NCI-H345 treated with DMSO at 0.1 percent for 48 hours (cell line): Measurements from ENCODE around the gene ATP5F1E.

Experiments
- DNase-seq: peaks from one replicate; lab custom pipeline; 2025; ENCODE audit not compliant: unreplicated experiment; lab: John Stamatoyannopoulos, UW

The ATP5F1E gene

DNA sequence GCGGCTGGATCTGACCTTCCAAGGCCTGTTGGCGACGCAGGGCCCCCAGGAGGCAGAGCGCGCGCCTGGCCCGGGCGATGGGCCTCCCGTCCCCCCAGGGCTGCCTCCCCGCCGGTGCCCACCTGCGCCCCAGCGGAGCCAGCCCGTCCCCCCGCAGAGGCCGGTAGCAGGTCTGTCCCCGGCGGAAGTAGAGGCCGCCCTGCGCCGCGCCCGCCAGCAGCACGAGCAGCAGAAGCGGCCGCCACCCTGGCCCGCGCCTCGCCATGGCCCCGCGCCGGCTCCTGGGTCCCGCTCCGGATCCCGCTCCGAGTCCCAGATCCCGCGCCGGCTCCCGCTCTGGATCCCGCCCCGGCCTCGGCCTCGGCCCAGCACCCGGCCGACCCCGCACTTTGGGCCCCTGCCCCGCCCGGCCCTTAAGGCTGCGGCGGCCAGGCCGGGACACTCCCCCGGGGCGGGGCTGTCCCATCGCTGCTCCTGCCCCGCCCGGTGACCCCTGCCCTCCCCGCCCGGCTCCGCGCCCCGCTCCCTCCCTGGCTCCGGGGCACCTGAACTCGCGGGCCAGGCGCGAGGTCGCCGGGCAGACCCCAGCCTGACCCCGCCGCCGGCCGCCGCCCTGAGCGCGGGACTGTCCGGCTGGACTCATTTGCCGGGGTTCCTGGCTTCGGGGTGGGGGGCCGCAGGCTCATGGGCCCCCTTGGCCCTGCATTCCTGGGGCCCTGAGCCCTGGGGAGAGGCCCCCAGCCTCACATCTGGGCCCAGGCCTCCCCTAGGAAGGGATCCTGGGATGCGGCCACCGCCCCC lies 25.1 kb downstream of the ATP5F1E start, which contains the start of gene CTSZ:
Gene CTSZ, minus strand, starts transcription at position 391 of the 801 bp plus-strand sequence. Its CDS starts 126 bp downstream, at position 265.
- no peak for DNase-seq

DNA sequence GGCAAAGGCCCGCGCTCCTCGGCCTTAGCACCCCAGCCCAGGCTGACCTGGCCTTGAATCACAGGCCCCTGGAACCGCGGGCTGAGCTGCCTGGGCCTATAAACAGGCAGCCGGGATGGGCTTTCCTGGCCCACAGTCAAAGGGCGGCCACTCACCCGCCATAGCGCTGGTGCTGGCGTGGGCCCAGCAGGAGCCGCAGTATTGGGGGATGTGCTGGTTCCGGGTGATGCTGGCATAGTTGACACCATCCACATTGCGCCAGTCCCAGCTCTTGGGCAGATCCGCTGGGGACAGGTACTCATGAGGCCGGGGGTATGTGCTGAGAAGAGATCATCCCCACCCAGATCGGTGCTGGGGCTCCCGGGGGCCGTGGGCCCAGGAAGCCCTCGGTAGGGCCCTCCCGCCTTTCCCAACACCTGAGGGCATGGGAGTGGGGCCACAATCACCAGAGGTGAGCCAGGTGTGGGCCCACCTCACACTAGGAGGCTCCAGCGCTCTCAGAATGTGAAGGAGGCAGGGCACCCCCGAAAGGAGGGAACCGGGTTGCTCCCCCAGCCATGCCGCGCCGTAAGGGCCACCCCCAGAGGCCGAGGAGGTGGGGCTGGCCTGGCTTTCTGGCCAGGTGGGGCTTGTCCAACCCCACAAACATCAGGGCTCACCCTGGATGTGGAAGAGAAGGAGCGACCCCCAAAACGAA lies 25.8 kb downstream of the ATP5F1E start:
- DNase-seq: no peak

DNA sequence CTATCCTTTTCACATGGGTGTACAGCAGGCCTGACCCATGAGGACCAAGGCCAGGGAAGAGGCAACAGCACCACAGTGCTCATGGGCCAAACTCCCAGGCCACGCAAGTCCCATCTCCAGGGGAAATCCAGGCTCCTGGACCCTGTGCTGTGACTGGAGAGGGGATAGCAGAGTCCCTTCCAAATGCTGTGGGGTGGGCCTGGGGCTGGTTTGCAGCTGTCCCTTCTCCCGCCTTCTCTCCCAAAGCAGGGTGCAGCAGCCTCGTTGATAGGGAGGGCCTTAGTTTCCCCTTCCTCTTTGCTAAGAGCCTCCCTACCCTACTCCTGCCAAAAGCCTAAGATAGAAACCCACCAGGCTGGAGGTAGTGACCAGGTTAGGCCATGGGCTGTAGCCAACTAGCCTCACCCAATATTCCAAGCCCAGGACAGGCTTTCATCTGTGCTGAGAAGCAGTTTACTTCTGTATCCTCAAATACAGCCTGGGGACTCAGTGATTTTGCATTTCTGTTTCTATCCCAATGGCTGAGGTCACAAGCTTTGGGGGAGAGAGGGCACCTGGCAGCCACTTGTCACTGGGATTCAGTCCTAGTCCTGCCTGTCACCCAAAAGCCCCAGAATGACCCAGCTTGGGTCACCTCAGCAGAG lies 26.5 kb downstream of the ATP5F1E start:
- no peak for DNase-seq

DNA sequence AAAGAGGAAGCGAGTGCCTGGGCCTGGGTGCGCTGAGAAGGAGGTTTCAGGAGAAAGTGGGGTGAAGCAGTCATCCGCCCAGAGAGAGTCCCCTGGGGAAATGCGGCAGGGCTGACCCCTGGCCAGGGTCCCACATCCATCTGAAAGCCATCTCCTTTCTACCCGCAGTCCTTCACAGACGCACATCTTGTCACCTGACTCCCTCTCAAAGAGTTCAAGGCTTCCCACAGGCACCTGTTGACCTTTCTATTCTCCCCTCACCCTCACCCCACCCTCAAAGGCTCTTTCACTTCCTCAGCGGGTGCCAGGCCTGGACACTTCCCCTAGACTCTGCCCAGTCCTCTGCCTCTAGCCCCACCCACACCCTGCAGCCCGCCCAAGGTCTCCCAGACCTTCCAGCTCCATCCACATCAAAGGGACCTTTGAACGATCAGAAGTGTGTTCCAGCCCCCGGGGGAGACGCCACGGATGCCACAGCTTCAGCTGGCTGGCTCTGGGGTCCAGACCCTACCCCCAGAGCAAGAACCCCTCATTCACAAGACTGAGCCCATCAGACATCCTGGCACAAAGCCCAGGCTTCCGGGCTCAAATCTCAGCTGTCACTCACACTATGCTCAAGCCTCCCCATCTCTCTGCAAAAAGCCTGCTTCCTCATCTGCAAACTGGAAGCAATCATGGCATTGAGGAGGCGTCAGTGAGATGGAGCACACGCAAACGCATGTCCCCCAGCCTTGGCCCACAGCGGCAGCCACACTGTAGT lies 27.2 kb downstream of the ATP5F1E start:
- no peak for DNase-seq

DNA sequence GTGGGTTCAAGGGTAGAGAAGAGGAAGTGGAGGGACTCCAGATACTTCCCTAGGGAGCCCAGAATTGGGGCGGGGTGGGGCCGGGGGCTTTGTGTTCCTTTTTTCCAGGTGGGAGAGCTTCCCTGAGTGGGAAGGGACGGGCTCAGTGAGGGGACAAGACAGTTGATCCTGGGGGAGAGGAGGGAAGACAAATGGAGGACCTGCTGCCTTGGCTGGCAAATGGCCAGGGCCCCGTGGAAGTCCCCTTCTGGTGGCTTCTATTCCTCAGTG lies 27.7 kb downstream of the ATP5F1E start:
- no peak for DNase-seq

DNA sequence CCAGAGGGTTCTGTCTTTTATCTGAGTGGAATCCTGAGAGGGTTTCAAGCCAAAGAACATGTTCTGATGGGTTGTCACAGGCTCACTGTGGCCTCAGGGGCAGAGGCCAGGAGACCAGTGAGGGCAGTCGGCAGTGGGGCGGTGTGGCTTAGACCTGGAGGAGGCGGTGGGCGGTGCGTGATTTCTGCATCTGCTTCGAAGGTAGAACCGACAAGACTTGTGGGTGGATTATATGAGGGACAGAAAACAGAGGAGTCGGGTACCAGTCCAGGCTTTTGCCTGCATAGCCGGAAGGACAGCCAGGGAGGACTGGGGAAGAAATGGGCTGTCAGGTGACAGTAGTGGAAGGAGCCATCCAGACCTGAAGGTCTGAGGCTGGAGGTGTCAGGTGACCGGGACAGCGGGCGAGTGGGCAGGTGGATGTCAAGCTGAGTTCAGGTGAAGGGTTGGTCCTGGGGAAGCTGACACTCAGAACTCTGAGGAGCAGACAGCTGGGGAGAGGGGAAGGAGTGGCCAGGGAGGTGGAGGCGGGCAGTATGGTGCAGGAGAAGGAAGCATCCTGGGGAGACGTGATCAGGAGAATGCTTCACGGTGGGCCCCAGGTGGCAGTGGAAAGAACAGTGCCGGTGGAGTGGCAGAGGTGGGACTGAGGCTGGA lies 28.2 kb downstream of the ATP5F1E start:
- no peak for DNase-seq

DNA sequence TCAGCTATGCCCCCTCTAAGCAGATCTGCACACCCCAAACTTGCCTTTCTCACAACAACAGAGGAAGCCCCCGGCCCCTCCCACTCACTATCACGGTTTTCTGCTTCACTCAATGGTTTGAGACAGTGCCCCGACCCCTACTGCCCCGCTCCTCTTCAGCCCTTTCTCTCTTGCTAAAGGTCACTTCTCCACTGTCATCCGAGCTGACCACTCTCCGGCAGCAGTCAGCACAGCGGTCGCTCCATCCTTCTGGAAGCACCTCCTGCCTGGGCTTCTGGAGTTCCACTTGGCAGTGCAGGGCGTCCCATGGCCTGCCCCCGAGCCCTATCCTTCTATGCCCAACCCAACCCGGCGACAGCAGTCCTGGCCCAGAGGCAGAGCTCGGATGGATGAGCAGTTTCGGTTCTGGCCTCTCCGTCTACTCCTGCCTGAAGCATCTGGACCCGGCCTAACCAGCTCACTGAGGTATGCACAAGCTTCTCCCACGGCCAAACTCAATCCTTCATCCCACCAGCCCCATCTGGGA lies 29.2 kb downstream of the ATP5F1E start:
- DNase-seq: no peak

DNA sequence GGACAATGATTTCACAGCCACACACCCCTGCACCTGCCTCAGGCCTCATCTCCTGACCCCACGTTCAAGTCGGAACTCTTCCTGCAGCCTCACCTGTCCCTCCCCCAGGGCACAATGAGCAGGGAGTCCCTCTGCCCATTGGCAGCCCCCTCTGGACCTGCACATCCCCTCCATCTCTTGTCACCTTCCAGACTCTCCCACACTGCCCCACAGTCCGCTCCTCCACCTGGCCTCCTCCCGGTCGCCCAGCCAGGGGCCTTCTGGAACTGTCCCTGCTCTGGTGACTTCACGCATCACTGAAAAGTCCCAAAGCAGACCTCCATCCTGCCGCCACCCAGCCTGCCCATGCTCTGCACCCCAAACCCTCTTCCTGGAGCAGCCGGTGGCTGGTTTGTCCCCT lies 29.7 kb downstream of the ATP5F1E start:
- DNase-seq: no peak

DNA sequence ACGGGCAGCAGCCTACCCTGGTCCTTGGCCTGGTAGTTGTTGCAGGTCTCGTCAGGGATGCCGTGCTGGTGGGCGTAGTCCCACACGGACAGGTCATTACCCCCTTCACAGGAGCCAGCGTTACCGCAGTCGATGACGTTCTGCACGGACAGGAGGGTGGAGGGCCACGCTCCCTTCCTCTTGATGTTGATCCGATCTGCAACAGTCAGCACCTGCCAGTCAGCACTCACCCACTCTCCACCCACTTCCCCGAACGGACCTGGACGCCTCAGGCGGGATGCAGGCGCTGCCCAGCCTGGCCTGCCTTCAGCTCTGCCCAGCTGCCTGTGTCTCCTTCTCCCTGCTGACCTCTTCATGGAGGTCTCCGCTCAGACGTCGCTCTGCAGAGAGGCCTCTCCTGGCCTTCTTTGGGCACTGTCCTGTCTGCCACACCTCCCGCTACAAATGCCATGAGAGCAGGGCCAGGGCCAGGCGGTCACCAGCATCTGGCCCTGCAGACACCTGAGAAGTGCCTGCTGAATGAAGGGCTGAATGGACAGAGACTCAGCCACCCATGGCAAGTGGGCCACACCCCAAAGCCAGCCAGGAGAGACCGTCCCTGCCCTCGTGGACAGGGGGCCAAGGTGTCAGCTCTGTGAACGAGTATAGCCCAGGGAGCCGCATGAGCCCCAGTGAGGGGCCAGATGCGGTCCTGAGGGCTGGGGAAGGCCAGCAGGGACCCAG lies 30.5 kb downstream of the ATP5F1E start:
- DNase-seq: no peak

DNA sequence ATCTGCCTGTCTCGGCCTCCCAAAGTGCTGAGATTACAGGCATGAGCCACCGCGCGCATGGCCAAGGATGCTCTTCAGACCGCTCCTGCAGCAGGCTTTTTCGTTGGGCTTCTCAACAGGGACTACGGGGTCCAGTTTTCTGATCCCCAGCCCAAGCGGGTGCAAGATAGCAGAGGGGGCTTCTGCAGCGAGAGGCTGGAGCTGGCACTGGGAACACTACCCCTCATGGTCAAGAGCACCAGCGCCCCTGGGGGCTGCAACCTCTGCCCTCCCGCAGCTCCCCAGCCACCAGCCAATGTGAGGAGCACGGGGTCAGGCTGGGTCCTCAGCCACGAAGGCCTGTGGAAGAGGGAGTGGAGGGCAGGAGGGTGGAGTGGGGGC lies 31.1 kb downstream of the ATP5F1E start:
- DNase-seq: no peak

DNA sequence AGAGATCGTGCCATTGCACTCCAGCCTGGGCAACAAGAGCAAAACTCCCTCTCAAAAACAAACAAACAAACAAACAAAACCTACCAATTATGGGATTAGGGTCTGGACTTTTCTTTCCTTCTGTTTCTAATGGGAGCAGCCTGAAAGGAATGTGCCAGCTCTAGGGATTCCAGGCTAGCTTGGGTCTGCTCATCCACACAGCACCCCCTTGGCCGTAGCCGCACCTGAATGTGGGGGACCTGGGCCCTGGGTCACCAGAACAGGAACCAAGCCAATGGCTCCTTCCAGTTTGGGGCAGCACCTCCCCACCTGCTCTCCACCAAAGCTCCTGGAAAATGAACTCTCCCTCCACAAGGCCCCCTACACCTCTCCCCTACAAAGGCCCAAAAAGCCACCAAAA lies 31.8 kb downstream of the ATP5F1E start:
- DNase-seq: no peak

DNA sequence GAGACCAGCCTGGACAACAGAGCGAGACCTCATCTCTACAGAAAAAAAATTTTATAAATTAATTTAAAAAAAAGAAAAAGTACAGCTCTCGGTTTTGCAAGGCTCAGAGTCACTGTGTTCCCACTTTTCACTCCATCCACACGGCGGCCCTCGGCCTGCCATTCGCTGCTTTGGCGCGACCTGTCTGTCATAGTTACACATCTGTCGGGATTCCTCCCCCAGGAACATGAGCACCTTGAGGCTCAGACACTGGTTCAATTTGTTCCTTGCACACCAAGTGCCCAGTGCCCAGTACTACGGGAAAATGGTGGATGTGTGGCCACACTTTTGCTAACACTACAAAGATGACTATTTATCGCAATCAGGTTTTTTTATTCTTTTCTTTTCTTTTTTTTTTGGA lies 33.5 kb downstream of the ATP5F1E start:
- DNase-seq: no peak

DNA sequence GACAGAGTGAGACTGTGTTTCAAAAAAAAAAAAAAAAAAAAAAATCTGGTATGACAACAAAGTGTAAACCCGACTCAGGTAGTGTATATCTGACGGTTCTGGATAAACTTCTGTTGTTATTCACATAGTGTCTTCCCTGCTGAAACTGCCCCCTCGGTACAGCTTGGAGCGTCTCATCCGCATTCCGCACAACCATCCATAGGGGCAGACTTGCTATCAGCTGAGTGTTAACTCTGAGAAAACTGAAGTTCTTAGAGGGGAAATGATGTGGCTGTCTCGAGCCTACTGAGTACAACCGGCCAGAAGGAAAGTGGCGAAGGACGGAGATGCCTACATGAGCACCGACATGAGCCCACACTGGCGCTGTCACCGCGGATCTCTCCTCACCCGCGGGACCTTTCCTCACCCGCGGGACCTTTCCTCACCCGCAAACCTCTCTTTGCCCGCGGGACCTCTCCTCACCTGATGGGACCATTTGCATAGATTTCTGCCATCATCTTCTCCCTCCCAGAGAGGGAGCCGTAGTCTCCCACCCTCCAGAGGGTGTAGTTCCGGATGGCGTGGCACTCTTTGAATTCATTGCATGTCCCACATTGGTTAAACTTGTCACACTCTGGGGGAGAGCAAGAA lies 34.9 kb downstream of the ATP5F1E start:
- no peak for DNase-seq

DNA sequence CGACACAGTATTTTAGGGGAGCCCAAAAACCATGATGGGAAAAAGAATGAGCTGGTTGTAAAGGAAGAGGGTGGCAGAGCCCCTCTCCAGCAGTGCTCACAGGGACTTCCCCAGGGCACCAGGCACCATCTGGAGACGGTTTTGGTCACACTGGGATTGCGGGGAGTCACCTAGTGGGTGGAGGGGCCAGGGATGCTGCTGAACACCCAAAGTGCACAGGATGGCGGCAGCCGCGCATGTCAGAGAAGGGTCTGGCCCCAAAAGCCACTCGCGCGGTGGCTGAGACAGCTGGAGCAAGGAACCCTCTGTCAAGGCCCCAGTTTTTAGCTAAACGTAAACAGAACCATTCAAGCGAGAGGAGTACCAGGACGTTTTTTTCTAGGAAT lies 35.9 kb downstream of the ATP5F1E start:
- DNase-seq: no peak

DNA sequence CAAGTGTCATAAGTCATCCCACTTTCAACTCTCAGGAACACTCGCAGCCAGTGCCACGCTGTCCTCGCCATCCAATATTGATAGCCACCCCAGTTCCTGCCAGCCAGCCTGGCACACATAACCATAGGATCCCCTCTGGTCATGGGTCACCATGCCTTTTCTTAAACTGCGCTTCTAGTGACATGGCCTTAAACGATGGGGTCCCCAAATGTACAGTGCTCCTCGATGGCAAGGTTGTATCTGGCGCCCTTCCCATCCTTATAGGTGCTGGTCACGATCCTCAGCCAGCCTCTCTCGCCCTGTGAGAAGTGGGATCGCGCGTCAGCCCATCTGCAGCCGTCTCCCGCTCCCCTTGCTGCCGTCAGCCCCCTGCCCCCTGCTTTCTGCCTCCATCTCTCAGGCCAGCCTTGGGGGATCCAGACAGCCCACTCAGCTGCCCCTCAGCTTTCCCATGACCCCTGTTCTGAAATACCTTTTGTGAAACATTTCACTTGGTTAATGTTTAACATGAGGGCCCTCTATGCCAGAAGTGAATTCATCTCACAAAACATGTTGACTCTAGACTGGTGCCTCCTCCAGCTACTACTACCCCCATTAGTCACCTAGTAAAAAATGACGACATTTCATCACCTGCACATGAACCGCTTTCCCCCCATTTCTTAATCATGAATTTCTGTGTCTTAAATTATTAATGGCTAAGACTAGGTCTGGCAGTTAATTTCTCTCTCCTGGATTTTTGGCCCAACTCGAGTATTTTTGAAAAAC lies 36.5 kb downstream of the ATP5F1E start:
- DNase-seq: no peak

DNA sequence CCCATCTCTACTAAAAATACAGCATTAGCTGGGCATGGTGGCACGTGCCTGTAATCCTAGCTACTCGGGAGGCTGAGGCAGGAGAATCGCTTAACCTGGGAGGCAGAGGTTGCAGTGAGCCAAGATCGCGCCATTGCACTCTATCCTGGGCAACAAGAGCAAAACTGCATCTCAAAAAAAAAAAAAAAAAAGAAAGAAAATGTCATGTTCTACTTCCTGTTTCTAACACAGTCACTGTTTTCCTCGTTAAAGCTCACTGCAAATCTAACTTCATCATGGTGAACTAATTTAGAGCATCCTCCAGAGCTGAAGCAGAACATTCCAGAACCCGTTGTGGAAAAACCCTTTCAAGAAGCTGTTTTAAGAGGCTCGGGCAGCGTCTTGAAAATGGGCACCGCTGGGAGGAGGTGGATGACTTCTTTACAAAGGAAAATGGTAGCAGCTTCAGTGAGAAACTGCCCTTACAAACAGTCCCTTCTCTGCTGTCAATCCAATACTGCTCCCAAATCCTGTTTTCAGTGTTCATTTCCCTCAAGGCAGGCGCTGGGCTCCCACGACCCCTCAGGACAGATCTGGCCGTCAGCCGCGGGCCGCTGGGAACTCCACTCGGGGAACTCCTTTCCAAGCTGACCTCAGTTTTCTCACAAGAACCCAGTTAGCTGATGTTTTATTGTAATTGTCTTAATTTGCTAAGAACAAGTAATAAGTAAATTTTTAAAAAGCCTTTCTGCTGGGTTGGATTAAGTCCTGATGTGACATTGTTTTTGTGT lies 37.6 kb downstream of the ATP5F1E start:
- no peak for DNase-seq

DNA sequence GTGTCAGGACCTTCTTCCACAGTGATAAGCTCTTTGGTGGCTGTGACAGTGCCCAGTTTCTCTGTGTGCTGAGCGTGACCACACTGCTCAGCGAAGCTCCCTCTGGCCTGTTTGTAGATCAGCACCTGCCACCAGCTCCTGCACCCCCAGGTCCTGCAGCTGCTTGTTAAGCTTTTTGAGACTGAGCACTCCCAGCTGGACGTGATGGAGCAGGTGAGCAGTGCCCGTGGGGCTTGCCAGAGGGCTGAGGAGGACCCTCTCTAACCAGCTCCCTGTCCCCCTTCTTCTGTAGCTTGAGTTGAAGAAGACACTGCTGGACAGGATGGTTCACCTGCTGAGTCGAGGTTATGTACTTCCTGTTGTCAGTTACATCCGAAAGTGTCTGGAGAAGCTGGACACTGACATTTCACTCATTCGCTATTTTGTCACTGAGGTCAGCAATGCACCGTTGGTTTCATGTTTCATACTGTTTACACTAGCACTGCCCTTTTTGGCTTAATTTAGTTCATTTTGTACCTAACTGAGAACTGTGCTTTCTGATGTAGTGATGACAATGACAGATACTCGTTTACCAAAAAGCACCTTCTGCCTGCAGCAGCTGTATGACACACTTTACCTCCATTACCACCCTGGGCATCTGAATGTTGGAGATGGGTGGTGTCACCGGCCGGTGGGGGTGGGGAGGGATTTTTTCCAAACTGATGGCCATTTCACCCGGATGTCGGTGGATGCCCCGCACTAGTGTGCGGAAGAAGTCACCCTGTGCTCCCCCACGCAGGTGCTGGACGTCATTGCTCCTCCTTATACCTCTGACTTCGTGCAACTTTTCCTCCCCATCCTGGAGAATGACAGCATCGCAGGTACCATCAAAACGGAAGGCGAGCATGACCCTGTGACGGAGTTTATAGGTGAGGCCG lies 38.5 kb downstream of the ATP5F1E start:
- no peak for DNase-seq
